ENCODE measurements around the gene FAM124A. TPM values are rescaled to one million over a fixed set of nuclear protein-coding genes. Genes with fewer than 3 reads are reported as not detected.

FAM124A gene
- total and polyA plus RNA-seq, 2 of the 8 experiments (the other 6 are each of a cell fraction or from before 2014, with no cell fraction given): 40.7 to 49.9 TPM

DNA sequence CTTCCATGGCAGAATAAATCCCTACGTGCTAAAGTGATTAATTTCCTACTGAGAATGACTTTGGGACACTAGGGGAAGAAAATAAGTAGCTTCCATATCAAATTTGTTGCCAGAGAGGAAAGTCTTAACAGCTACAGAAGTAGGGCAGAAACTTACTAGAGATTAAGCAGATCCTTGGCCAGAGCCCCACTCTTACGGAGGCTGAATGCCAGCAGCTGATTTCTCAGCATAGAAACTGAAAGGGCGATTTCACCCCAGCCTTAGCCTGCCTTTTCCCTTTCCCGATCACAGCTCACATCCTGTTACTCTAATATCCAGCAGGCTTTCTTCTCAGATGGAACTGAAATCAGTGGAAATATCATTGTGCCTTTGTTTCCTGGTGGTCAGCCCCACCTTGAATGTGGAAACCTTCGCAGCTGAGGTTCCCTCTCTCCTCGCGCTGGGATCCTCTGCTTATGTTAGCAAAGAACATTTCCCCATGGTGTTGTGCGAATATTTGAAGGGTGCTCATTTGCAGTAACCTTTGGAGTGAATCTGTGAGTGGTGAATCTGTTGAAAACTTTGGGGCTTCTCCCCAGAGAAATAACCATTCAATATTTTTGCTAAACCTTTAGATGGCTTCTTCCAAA, 8.4 kb downstream of the FAM124A start (continued):
- TF ChIP-seq POLR2A (IDR thresholded peaks at IDR 0.05; ENCODE audit: control extremely low read depth in 1 of 2, low read depth in 2 of 2, low read length in 2 of 2): no peak

Data from H1 (cell line).